HepG2 (cell line): ENCODE measurements around the gene FAM222B. TPM values are rescaled to one million over a fixed set of nuclear protein-coding genes. Genes with fewer than 3 reads are reported as not detected.

Source experiments
- ARID4A ChIP-seq: sonication (generic); formaldehyde crosslinking; IDR thresholded peaks from 2 replicates; pipeline ENCODE4 v1.5.0; 2020; ENCODE audit warnings: mild to moderate bottlenecking, missing genetic modification reagents, borderline replicate concordance
- ARNTL ChIP-seq: sonication (generic); formaldehyde crosslinking; IDR thresholded peaks from 2 replicates; pipeline ENCODE4 v1.4.0; 2020; ENCODE audit warnings: mild to moderate bottlenecking, missing genetic modification reagents
- MBNL3 ChIP-seq: fragments of 250-450 bp; sonication (Bioruptor Pico); conservative IDR thresholded peaks from 2 replicates; pipeline ENCODE4 v1.8.0; 2022; ENCODE audit warnings: mild to moderate bottlenecking, inconsistent platforms
- MEF2D ChIP-seq: sonication (generic); formaldehyde crosslinking; IDR thresholded peaks from 2 replicates; pipeline ENCODE4 v1.5.1; 2020; ENCODE audit warnings: mild to moderate bottlenecking, missing genetic modification reagents
- PPARG ChIP-seq: conservative IDR thresholded peaks from 2 replicates; pipeline ENCODE4 v1.6.1; 2016; ENCODE audit warnings: missing biosample characterization, missing genetic modification reagents
- RBM39 ChIP-seq: fragments of 200-400 bp; formaldehyde crosslinking; IDR thresholded peaks from one replicate; pipeline ENCODE4 v1.6.1; 2018; ENCODE audit warnings: antibody characterized with exemption, mild to moderate bottlenecking, low read depth, low read length; ENCODE audit not compliant: poor library complexity, severe bottlenecking
- SNAPC4 ChIP-seq: sonication (generic); formaldehyde crosslinking; IDR thresholded peaks from 2 replicates; pipeline ENCODE4 v1.4.0; 2020; ENCODE audit warnings: mild to moderate bottlenecking, missing genetic modification reagents
- STAT5B ChIP-seq: sonication (generic); formaldehyde crosslinking; IDR thresholded peaks from 2 replicates; pipeline ENCODE4 v1.4.0; 2020; ENCODE audit warnings: missing genetic modification reagents
- ZNF30 ChIP-seq: sonication (generic); formaldehyde crosslinking; IDR thresholded peaks from 2 replicates; pipeline ENCODE4 v1.5.0; 2020; ENCODE audit warnings: mild to moderate bottlenecking, missing genetic modification reagents
- polyA plus RNA-seq, 8 experiments: library from polyadenylated mRNA; depleted of rRNA in 3 of 8; stranded (reverse) in 7 of 8; unstranded in 1 of 8; fragments of >200 nt; fragmentation: Illumina TruSeq in 4 of 8; extraction: Trizol in 4 of 8; gene quantifications; 2 replicates each; pipeline versions ENCODE4 v1.2.1 to v1.2.3, GENCODE V29; 2011 to 2016; ENCODE audit warnings: low read depth in 4 of 8, missing spikeins in 1 of 8, mixed read lengths in 1 of 8; ENCODE audit not compliant: insufficient read depth in 1 of 8
- total RNA-seq, 5 experiments: library from RNA; depleted of rRNA; stranded (reverse); fragments of >200 nt; fragmentation: Illumina TruSeq; extraction: Trizol; gene quantifications; 2 replicates each; pipeline ENCODE4 v1.2.3, GENCODE V29; 2016; ENCODE audit warnings: low read depth in 1 of 5

FAM222B gene
- total and polyA plus RNA-seq, 2 of the 13 experiments (the other 11 are each of a cell fraction or from before 2014, with no cell fraction given) = 3.5 to 7.3 TPM

DNA sequence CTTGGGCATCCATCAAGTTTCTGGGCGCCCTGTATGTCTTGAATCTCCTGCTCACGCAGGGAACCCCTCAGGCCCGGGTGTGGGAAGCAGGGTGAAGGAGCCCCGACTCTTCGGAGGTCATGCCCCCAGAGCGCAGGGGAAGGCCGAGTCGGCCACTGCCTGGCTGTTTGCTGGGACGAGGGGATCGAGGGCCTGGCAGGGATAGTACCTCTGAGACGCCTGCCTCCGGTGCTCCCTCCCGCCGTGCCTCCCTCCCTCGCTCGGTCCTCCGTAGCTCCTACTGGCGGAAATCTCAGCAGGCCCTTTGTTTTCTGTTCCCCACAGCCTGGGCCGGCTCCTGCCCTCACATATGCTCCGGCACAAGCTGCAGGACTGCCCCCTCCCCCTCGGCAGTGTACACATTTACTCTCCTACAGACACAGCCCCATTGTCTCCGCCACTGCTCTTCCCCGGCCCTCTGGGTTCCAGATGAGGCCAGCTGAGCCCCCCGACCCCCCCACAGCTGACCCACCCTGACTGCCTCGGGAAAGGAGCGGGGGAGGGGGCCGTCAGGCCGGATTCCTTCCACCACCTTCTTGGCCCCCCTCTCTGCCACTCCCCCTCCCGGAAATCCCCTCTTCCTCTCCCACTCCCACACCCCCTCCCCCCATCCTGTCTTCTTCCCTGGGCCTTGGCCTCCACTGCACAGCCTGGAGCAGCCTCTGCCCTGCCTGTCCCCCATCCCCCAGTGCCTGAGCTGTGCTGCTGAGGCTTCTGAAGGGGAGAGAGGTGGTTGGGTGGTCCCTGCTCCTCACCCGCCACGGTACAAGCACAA is 97.4 kb downstream of the FAM222B start (continued):
- TF ChIP-seq RBM39 (no peak), PPARG (CRISPR knock-in tag) (no peak), STAT5B (no peak), ZNF30 (no peak), SNAPC4 (CRISPR knock-in tag) (no peak), ARNTL (CRISPR knock-in tag) (no peak; the same call in 1 of the 2 replicates), MEF2D (CRISPR knock-in tag) (no peak), ARID4A (peak; percentile 81), MBNL3 (CRISPR knock-in tag) (no peak)
- TF ChIP-seq, all 625 proteins: peak for 163
